Umbilical cord (tissue), 2 donors: ENCODE data around the gene KBTBD4. TPM values are rescaled to one million over a fixed set of nuclear protein-coding genes. Genes with fewer than 3 reads are reported as not detected.
"Not testable (repeated sequence)": the region's sequence is repeated elsewhere in the genome, so short reads cannot be mapped to it uniquely, and the experiment has no call there.

Experiments
- DNase-seq: peaks from one replicate; pipeline ENCODE4 v3.0.0-alpha.2; 2015; ENCODE audit warnings: low spot score
- total RNA-seq: library from RNA; depleted of rRNA; stranded (reverse); fragments of >200 nt; gene quantifications from one replicate; pipeline ENCODE4 v1.2.3, GENCODE V29; 2014; ENCODE audit warnings: low replicate concordance; ENCODE audit not compliant: insufficient read depth

The KBTBD4 gene
- total RNA-seq, 1 donor from 2014 or later, result 11.3 TPM

DNA sequence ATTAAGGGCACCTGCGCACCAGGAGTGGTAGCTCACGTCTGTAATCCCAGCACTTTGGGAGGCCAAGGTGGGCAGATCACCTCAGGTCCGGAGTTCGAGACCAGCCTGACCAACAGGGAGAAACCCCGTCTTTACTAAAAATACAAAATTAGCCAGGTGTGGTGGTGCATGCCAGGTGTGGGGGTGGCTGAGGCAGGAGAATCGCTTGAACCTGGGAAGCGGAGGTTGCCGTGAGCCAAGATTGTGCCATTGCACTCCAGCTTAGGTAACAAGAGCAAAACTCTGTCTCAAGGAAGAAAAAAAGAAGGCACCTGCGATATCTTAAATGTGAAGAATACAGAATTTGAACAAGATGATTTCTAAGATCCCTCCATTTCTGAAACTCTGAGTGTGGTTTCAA is 52.7 kb downstream of the KBTBD4 start:
- DNase-seq, result not testable (repeated sequence)

DNA sequence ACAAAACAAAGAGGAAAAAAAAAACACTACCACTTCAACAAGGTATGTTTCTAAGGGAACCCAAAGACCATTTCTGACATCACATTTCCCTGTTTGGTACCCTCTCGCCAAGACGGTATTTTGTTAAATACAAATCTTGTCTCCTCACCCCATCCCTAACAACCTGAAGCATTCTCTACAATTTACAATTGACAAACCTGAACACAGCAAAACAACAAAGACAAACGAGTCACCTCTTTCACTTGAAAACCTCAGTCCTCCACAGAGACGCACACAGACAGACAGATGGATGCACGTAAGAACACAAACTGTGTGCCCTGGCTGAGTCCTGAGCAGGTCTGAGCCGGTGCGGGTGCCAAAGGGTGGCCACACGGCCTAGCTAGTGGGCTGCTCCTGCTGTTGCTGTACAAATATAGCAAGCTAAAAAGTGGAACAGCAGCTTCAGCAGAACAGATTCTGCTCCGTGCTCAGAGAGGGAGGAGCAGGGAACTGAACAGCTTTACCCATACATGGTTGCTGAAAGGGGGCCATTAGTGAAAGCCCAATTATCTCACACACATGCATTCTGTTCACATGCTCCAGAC is 54.4 kb downstream of the KBTBD4 start:
- DNase-seq, result peak; percentile 81

- DNase-seq, result peak; percentile 79
Observed at GRCh38 chr11:47523490-47524225, 55.1 kb downstream of the KBTBD4 start.

Other genes with a start within 250 kb of the KBTBD4 start
- 1.2 TPM for gene MYBPC3, start 226.3 kb downstream of the KBTBD4 start, total RNA-seq
- gene SPI1, start 200.4 kb downstream of the KBTBD4 start, total RNA-seq, result 8.2 TPM
- gene SLC39A13, start 170.4 kb downstream of the KBTBD4 start, total RNA-seq, result 74.6 TPM
- gene PSMC3, start 152.5 kb downstream of the KBTBD4 start, total RNA-seq, result 79.9 TPM
- 0.96 TPM for gene RAPSN, start 129.8 kb downstream of the KBTBD4 start, total RNA-seq
- gene CELF1, start 25.8 kb downstream of the KBTBD4 start, total RNA-seq, result 120 TPM
- 26.7 TPM for gene PTPMT1, start 13.4 kb downstream of the KBTBD4 start, total RNA-seq
- gene NDUFS3, start 104 bp upstream of the KBTBD4 start, total RNA-seq, result 40.2 TPM
- gene FAM180B, start 7.7 kb upstream of the KBTBD4 start, total RNA-seq, result not detected
- gene C1QTNF4, start 15.4 kb upstream of the KBTBD4 start, total RNA-seq, result 4.3 TPM
- 39.7 TPM for gene MTCH2, start 63.6 kb upstream of the KBTBD4 start, total RNA-seq
- gene AGBL2, start 136.4 kb upstream of the KBTBD4 start, total RNA-seq, result 1.2 TPM
- gene FNBP4, start 188.4 kb upstream of the KBTBD4 start, total RNA-seq, result 133 TPM